T-cell (primary cell): ENCODE results near the gene MTRF1L. TPM values are rescaled to one million over a fixed set of nuclear protein-coding genes. Genes with fewer than 3 reads are reported as not detected.

Experiments
- ATAC-seq, 4 experiments: fragments of 200-7000 bp in 3 of 4; fragments of 150-1000 bp in 1 of 4; cut with Tn5 transposase; replicated peaks in 1 of 4; 1 replicate in 3 of 4; 2 replicates in 1 of 4; pipeline ENCODE4 v1.10.0; 2021; ENCODE audit warnings: moderate library complexity in 3 of 4, mild to moderate bottlenecking in 2 of 4, moderate number of reproducible peaks in 1 of 4
- CTCF ChIA-PET, 2 donors: fragments of 300-600 bp; sonication (Branson Sonifier 250); formaldehyde crosslinking; loops; one replicate each; lab custom pipeline; 2022; ENCODE audit warnings: antibody characterized with exemption in 2 of 2; lab: Charles Lee
- POLR2A ChIA-PET, 2 donors: fragments of 300-600 bp; sonication (Branson Sonifier 250); formaldehyde crosslinking; loops; one replicate each; lab custom pipeline; 2022; ENCODE audit warnings: antibody characterized with exemption in 2 of 2; lab: Charles Lee
- DNase-seq, 35 experiments: peaks; one replicate each; pipeline versions ENCODE4 v3.0.0 to v3.0.0-alpha.2; 2013 to 2023
- H3K27ac ChIP-seq: one replicate; pipeline ENCODE4 v1.5.1; 2013; ENCODE audit warnings: low read length
- H3K27me3 ChIP-seq, 2 experiments: replicated peaks in 1 of 2; 1 replicate in 1 of 2; 2 replicates in 1 of 2; pipeline versions ENCODE4 v1.6.1 to v1.7.0; 2013; ENCODE audit warnings: low read length in 1 of 2, mixed read lengths in 1 of 2; ENCODE audit not compliant: control insufficient read depth in 2 of 2, insufficient read depth in 2 of 2; ENCODE audit errors: extremely low read depth in 1 of 2
- H3K36me3 ChIP-seq, 2 donors: 1 replicate in 1 of 2; 2 replicates in 1 of 2; pipeline versions ENCODE4 v1.6.1 to v1.7.0; 2013; ENCODE audit warnings: low read length in 1 of 2; ENCODE audit not compliant: control insufficient read depth in 2 of 2, insufficient read depth in 1 of 2; ENCODE audit errors: extremely low read depth in 1 of 2
- H3K4me1 ChIP-seq, 2 experiments: 1 replicate in 1 of 2; 2 replicates in 1 of 2; pipeline versions ENCODE4 v1.6.1 to v1.7.0; 2013; ENCODE audit warnings: low read length in 2 of 2, mixed read lengths in 1 of 2; ENCODE audit not compliant: insufficient read depth in 2 of 2, control insufficient read depth in 1 of 2; ENCODE audit errors: extremely low read depth in 1 of 2
- H3K4me3 ChIP-seq, 2 donors: 1 replicate in 1 of 2; 2 replicates in 1 of 2; pipeline versions ENCODE4 v1.5.1 to v1.7.0; 2013; ENCODE audit warnings: mild to moderate bottlenecking in 2 of 2, low read length in 1 of 2, moderate library complexity in 1 of 2; ENCODE audit not compliant: control insufficient read depth in 1 of 2; ENCODE audit errors: extremely low read depth in 1 of 2
- H3K9me3 ChIP-seq: 2 replicates; pipeline ENCODE4 v1.7.0; 2013
- H3K27ac Mint-ChIP-seq, 2 donors: one replicate each; pipeline ENCODE4 v1.8.0; 2020 to 2021; ENCODE audit warnings: mild to moderate bottlenecking in 2 of 2, mixed read lengths in 2 of 2
- H3K27me3 Mint-ChIP-seq, 2 donors: one replicate each; pipeline ENCODE4 v1.8.0; 2021 to 2022; ENCODE audit warnings: mixed read lengths in 2 of 2
- H3K36me3 Mint-ChIP-seq: one replicate; pipeline ENCODE4 v1.8.0; 2021; ENCODE audit warnings: mixed read lengths
- H3K4me1 Mint-ChIP-seq, 3 donors: one replicate each; pipeline ENCODE4 v1.8.0; 2020 to 2022; ENCODE audit warnings: mixed read lengths in 3 of 3, mild to moderate bottlenecking in 1 of 3
- H3K4me3 Mint-ChIP-seq, 3 donors: one replicate each; pipeline ENCODE4 v1.8.0; 2020 to 2022; ENCODE audit warnings: mild to moderate bottlenecking in 3 of 3, mixed read lengths in 3 of 3, moderate library complexity in 3 of 3
- H3K9me3 Mint-ChIP-seq, 3 donors: one replicate each; pipeline ENCODE4 v1.8.0; 2020 to 2022; ENCODE audit warnings: mixed read lengths in 3 of 3
- whole genome bisulfite sequencing: methylation state at CpG from one replicate; pipeline ENCODE4 v1.1.5; 2013; ENCODE audit warnings: missing lambda C conversion rate; ENCODE audit not compliant: insufficient coverage; 5-methylcytosine and 5-hydroxymethylcytosine counted together
- total RNA-seq, 35 experiments: library from RNA in 6 of 35; stranded (reverse) in 6 of 35; fragments of 120-200 nt in 1 of 35; gene quantifications; one replicate each; pipeline versions ENCODE4 v1.2.1 to v1.2.4 and lab custom pipeline; 2013 to 2026

MTRF1L gene, protein sequence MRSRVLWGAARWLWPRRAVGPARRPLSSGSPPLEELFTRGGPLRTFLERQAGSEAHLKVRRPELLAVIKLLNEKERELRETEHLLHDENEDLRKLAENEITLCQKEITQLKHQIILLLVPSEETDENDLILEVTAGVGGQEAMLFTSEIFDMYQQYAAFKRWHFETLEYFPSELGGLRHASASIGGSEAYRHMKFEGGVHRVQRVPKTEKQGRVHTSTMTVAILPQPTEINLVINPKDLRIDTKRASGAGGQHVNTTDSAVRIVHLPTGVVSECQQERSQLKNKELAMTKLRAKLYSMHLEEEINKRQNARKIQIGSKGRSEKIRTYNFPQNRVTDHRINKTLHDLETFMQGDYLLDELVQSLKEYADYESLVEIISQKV
- total RNA-seq (10 to 100 TPM in 3 of 5 donors, 1 to 10 TPM in 2; 7.0 to 12.2 (median 11.0) TPM), total RNA-seq (lab: John Stamatoyannopoulos, UW) (6.8 to 26.0 (median 12.8) reads per million in 29 experiments)
- total RNA-seq (2013): 11.5 TPM

DNA sequence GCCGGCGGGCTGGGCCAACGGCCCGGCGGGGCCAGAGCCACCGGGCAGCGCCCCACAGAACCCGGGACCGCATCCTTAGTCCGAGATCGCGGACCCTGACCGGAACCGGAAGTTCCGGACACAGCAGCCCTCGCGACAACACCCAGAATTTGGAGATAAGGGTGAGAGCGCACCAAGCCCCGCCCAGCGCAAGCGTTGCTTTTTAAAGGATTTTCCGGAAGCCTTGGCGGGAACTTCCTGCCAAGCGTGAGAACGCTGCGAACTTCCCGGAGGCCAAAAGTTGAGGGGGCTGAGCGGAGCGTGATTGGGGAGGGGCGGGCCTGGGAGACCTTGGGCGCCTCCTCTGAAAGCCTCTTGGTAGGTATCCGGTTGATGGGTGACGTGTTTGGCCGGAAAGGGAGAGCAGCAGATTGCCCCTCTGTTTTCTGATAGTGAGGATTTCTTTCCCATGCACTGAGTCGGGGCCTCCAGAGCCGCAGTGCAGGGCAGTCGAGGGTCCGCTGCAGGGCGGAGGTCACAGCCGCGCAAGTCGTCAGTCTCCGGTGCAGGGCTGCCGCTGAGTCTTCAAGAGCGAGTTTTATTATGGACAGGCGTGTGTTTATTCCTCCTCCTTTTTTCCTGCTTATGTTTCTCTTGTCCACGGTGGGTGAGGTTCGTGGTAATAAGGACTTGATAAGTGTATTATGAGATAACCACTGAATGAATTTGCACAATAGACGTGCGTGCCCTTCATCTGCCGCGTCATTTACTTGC, at the start of gene MTRF1L:
Gene MTRF1L (minus strand): TSS at position 97 of the 753 bp plus-strand sequence. CDS start 24 bp downstream, at position 73.
- Mint-ChIP-seq H3K27ac (peak within 1 kb of the TSS; percentile 93 to 95), H3K4me3 (peak within 1 kb of the TSS; percentile 94 to 97 (median 96)), H3K4me1 (peaks cover 48 to 53% (median 49%) of the 10 kb centered on the region in 3 donors), H3K27me3 (no peaks in the 10 kb centered on the region), H3K36me3 (peaks cover 8% of the 10 kb centered on the region), H3K9me3 (no peaks in the 10 kb centered on the region)
- Histone ChIP-seq H3K9me3 (no peaks in the 10 kb centered on the region), H3K4me1 (peaks cover 17 to 22% of the 10 kb centered on the region in 2 experiments), H3K4me3 (peak within 1 kb of the TSS; percentile 68 to 91), H3K27me3 (no peaks in the 10 kb centered on the region), H3K36me3 (peaks cover 0 to 7% of the 10 kb centered on the region in 2 donors), H3K27ac (peak within 1 kb of the TSS; percentile 73)
- CTCF ChIA-PET: no interaction called here
- POLR2A ChIA-PET: interaction anchor here in 1 of 2 donors (0.6 to 1.0 kb wide), 3 partner anchors 17 to 29 kb away, joined by 3 to 4 read pairs (median 3); partner anchors contain the start of gene FBXO5
- ATAC-seq: peak; percentile 84 to 90 (median 85)
- under 1% methylated on average over 45 of the region's 52 CpGs for WGBS
- peak; percentile 62 to 90 (median 76) for DNase-seq

DNA sequence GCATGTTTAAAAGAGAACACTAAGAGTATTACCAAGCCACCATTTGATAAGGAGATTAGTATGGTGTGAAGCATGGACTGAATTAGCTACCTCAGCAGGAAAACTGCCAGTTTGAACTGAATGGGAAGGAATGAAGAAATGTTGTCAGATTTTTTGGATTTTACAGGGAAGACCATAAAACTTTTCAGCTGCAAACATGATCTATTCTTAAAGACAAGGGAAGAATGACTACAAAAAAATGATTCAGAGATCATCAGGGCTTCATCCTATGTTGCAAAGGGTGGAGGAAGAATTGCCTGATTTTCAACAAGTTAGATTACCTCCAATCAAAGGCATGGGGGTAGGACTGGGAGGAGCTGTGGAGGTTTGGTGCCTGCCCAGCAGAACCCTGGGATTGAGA, 49.3 kb upstream of the MTRF1L start:
- H3K27me3 Mint-ChIP-seq: peaks cover 7 to 8% of the 10 kb centered on the region in 2 donors
- Histone ChIP-seq H3K4me1 (no peaks in the 10 kb centered on the region), H3K27me3 (peaks cover 0 to 3% of the 10 kb centered on the region in 2 experiments), H3K36me3 (no peaks in the 10 kb centered on the region), H3K4me3 (no peak overlapping the region), H3K9me3 (no peaks in the 10 kb centered on the region), H3K27ac (no peak overlapping the region)
- no peaks in the 10 kb centered on the region for H3K4me1 Mint-ChIP-seq
- H3K27ac Mint-ChIP-seq: no peak overlapping the region
- POLR2A ChIA-PET: no interaction called here
- no peak overlapping the region for H3K4me3 Mint-ChIP-seq
- DNase-seq: no peak
- no peaks in the 10 kb centered on the region for H3K36me3 Mint-ChIP-seq
- CTCF ChIA-PET: interaction anchor here in 1 of 2 donors (0.6 kb wide), 1 partner anchor 1194 kb away, joined by 3 read pairs; no protein-coding TSS in a partner anchor
- peaks cover 0 to 11% (median 5%) of the 10 kb centered on the region in 3 donors for H3K9me3 Mint-ChIP-seq
- ATAC-seq: no peak

DNA sequence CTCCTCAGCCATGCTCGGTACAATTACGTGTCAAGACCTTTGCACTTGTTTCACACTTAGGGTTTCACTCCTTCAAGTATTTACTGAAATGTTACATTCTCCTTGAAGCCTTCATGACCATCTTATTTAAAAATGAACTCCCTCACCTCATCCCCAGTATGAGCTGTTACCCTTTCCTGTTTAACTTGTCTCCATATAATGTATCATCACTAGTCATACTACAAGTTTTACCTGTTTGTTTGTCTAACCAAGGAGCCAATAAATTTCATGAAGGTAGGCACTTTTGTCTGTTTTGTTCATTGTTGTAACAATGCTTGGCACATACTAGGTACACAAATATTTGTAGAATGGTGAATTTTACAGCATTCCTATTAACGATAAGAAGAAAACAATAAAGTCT, 46.1 kb upstream of the MTRF1L start:
- H3K27ac Mint-ChIP-seq: no peak overlapping the region
- no peaks in the 10 kb centered on the region for H3K9me3 ChIP-seq
- H3K9me3 Mint-ChIP-seq: peaks cover 0 to 11% (median 5%) of the 10 kb centered on the region in 3 donors
- H3K4me3 ChIP-seq: no peak overlapping the region
- no peak overlapping the region for H3K27ac ChIP-seq
- H3K4me1 Mint-ChIP-seq: no peaks in the 10 kb centered on the region
- no peaks in the 10 kb centered on the region for H3K36me3 ChIP-seq
- no peak overlapping the region for H3K4me3 Mint-ChIP-seq
- H3K36me3 Mint-ChIP-seq: no peaks in the 10 kb centered on the region
- no peak for DNase-seq
- ChIA-PET POLR2A (no interaction called here), CTCF (no interaction called here)
- peaks cover 0 to 5% of the 10 kb centered on the region in 2 donors for H3K27me3 Mint-ChIP-seq
- 82% methylated on average over 2 of the region's 3 CpGs for WGBS
- H3K4me1 ChIP-seq: no peaks in the 10 kb centered on the region
- peaks cover 0 to 3% of the 10 kb centered on the region in 2 experiments for H3K27me3 ChIP-seq
- ATAC-seq: no peak

DNA sequence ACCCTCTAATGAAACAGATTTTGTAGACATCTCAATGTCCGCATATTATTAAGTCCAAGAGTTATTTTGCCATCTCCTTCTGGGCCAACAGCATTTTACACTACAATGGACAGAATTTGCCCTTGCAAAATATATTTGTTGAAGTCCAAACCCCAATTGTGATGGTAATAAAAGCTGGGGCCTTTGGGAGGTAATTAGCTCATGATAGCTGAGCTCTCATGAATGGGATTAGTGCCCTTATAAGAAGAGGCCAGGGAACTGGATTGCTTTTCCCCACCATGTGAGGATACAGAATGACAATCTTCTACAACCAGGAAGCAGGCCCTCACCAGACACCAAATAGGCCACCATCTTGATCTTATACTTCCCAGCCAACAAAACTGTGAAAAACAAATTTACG, 44.9 kb upstream of the MTRF1L start:
- H3K9me3 Mint-ChIP-seq: peaks cover 0 to 11% (median 5%) of the 10 kb centered on the region in 3 donors
- Histone ChIP-seq H3K4me1 (no peaks in the 10 kb centered on the region), H3K4me3 (no peak overlapping the region), H3K27ac (no peak overlapping the region), H3K36me3 (no peaks in the 10 kb centered on the region), H3K27me3 (no peaks in the 10 kb centered on the region), H3K9me3 (no peaks in the 10 kb centered on the region)
- 100% methylated on average over 1 of the region's 2 CpGs for WGBS
- no peak overlapping the region for H3K27ac Mint-ChIP-seq
- no peaks in the 10 kb centered on the region for H3K4me1 Mint-ChIP-seq
- no peak for ATAC-seq
- no peak overlapping the region for H3K4me3 Mint-ChIP-seq
- no peak for DNase-seq
- peaks cover 0 to 2% of the 10 kb centered on the region in 2 donors for H3K27me3 Mint-ChIP-seq
- CTCF ChIA-PET: no interaction called here
- no peaks in the 10 kb centered on the region for H3K36me3 Mint-ChIP-seq
- POLR2A ChIA-PET: no interaction called here

DNA sequence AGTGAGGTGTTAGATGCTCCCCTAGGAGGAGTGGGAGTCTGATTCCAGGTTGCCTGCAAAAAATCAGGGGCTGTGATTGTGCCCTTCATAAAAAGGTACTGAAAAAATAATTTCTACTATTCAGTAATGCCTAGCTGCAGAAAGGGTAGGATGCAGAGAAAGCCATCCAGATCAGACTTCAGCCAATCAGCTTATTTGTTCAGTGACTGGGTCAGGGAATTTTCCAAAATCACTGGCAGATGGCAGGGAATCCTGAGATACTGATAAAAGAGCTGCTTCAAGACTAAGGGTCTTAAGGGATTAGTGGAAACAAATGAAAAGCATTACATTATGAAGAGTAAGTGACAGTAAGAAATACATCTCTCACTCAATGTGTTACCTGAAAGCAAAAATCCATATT, 42.8 kb upstream of the MTRF1L start:
- Mint-ChIP-seq H3K4me3 (no peak overlapping the region), H3K4me1 (no peaks in the 10 kb centered on the region), H3K36me3 (no peaks in the 10 kb centered on the region), H3K9me3 (peaks cover 0 to 5% (median 4%) of the 10 kb centered on the region in 3 donors), H3K27ac (no peak overlapping the region), H3K27me3 (peaks cover 1 to 5% of the 10 kb centered on the region in 2 donors)
- ChIA-PET POLR2A (no interaction called here), CTCF (interaction anchor here (0.5 to 0.6 kb wide), 2 partner anchors 13 to 40 kb away, joined by 3 read pairs; no protein-coding TSS in a partner anchor)
- Histone ChIP-seq H3K27me3 (no peaks in the 10 kb centered on the region), H3K27ac (no peak overlapping the region), H3K4me3 (no peak overlapping the region), H3K9me3 (no peaks in the 10 kb centered on the region), H3K36me3 (no peaks in the 10 kb centered on the region), H3K4me1 (no peaks in the 10 kb centered on the region)
- ATAC-seq (no peak), DNase-seq (no peak)

DNA sequence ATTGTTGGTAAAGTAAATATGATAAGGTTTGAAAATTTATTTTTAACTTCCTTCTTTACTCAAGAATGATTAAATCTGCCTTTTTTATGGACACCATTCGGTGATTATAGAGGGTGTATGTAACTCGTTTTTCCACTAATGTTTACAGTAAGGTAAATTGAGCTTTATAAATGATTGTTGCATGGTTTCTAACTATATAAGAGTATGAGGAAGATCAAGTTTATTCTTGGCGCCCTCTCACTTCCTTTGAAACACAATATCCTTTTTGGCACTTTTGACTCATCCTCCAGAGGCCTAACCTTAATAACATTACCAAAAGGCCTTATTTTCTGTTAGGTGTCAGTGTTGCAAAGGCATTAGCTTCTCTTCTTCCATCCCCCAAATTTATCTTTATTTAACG, 41.8 kb upstream of the MTRF1L start:
- Histone ChIP-seq H3K4me1 (no peaks in the 10 kb centered on the region), H3K27ac (no peak overlapping the region), H3K27me3 (no peaks in the 10 kb centered on the region), H3K4me3 (no peak overlapping the region), H3K36me3 (no peaks in the 10 kb centered on the region), H3K9me3 (no peaks in the 10 kb centered on the region)
- Mint-ChIP-seq H3K27ac (no peak overlapping the region), H3K4me1 (no peaks in the 10 kb centered on the region), H3K4me3 (no peak overlapping the region), H3K27me3 (peaks cover 1 to 5% of the 10 kb centered on the region in 2 donors), H3K9me3 (peaks cover 0 to 5% (median 4%) of the 10 kb centered on the region in 3 donors), H3K36me3 (no peaks in the 10 kb centered on the region)
- CTCF ChIA-PET: no interaction called here
- no CpG with 5 or more reads among the region's 4 CpGs for WGBS
- no peak for DNase-seq
- POLR2A ChIA-PET: no interaction called here
- no peak for ATAC-seq
